K562 (cell line): ENCODE measurements around the gene LPA. TPM values are rescaled to one million over a fixed set of nuclear protein-coding genes. Genes with fewer than 3 reads are reported as not detected.

Experiments
- ATAC-seq: fragments of 200-7000 bp; cut with Tn5 transposase; 3 replicates; pipeline ENCODE4 v1.9.1; 2020; ENCODE audit warnings: moderate library complexity
- BruUV-seq: library from RNA; stranded (reverse); fragments of 400-500 nt; replicated peaks from 2 replicates; lab custom pipeline; 2021; lab: Mats Ljungman, UMichigan
- CTCF ChIA-PET: fragments of 300-600 bp; formaldehyde crosslinking; extraction: SDS; loops from one replicate; lab custom pipeline; 2021; ENCODE audit warnings: low intra/inter-chr PET ratio; lab: Yijun Ruan, JAX
- POLR2A ChIA-PET: fragments of 300-600, 350-650 bp; sonication (Branson Sonifier 250); formaldehyde crosslinking; extraction: SDS; loops from one replicate; lab custom pipeline; 2021; ENCODE audit warnings: antibody characterized with exemption, inconsistent platforms; lab: Yijun Ruan, JAX
- DNase-seq, 4 experiments: peaks; one replicate each; pipeline versions ENCODE4 v3.0.0 to v3.0.0-alpha.2; 2011 to 2018; ENCODE audit warnings: low spot score in 3 of 4, mixed read lengths in 3 of 4; ENCODE audit errors: extremely low read depth in 1 of 4
- FAIRE-seq: peaks from 2 replicates; lab custom pipeline; 2011; peaks lifted over from hg19 to GRCh38; lab: Jason Lieb, UNC
- H2AFZ ChIP-seq: 2 replicates; pipeline ENCODE4 v1.6.0; 2011; ENCODE audit warnings: low read depth, low read length, control low read depth, inconsistent platforms
- H3K27ac ChIP-seq: fragments of 200-600 bp; 3 replicates; pipeline ENCODE4 v1.8.0; 2011; ENCODE audit warnings: low read depth, mild to moderate bottlenecking, control low read depth, inconsistent platforms, low read length, moderate library complexity, mixed read lengths; ENCODE audit errors: extremely low read depth
- H3K27me3 ChIP-seq, 2 experiments: fragments of 300-600 bp in 1 of 2; 2 replicates in 1 of 2; 3 replicates in 1 of 2; pipeline versions ENCODE4 v1.6.0 to v1.8.0; 2011; ENCODE audit warnings: inconsistent platforms in 2 of 2, low read length in 2 of 2, mild to moderate bottlenecking in 1 of 2, mixed read lengths in 1 of 2, moderate library complexity in 1 of 2; ENCODE audit not compliant: control insufficient read depth in 2 of 2, insufficient read depth in 2 of 2
- H3K36me3 ChIP-seq: fragments of 300-600 bp; 3 replicates; pipeline ENCODE4 v1.8.0; 2011; ENCODE audit warnings: mild to moderate bottlenecking, low read length, inconsistent platforms; ENCODE audit not compliant: control insufficient read depth, insufficient read depth
- H3K4me1 ChIP-seq, 2 experiments: fragments of 200-600 bp in 1 of 2; replicated peaks in 1 of 2; 2 replicates in 1 of 2; 3 replicates in 1 of 2; pipeline versions ENCODE4 v1.5.1 to v1.8.0; 2011; ENCODE audit warnings: inconsistent platforms in 2 of 2, low read length in 2 of 2, mild to moderate bottlenecking in 1 of 2, mixed read lengths in 1 of 2, moderate library complexity in 1 of 2; ENCODE audit not compliant: control insufficient read depth in 2 of 2, insufficient read depth in 2 of 2
- H3K4me2 ChIP-seq: 2 replicates; pipeline ENCODE4 v1.6.1; 2011; ENCODE audit warnings: low read length, control low read depth, inconsistent platforms, mixed read lengths; ENCODE audit not compliant: insufficient read depth
- H3K4me3 ChIP-seq: fragments of 200-600 bp; sonication (generic), shearing (Covaris generic); 2 replicates; pipeline ENCODE4 v1.5.1; 2016; ENCODE audit warnings: control low read depth, inconsistent platforms
- H3K79me2 ChIP-seq: fragments of 200-600 bp; 3 replicates; pipeline ENCODE4 v1.8.0; 2011; ENCODE audit warnings: low read length, inconsistent platforms; ENCODE audit not compliant: control insufficient read depth, insufficient read depth
- H3K9ac ChIP-seq, 2 experiments: 2 replicates each; pipeline versions ENCODE4 v1.6.0 to v1.6.1; 2011; ENCODE audit warnings: low read depth in 2 of 2, low read length in 2 of 2, control low read depth in 1 of 2, inconsistent platforms in 1 of 2, mild to moderate bottlenecking in 1 of 2, mixed read lengths in 1 of 2; ENCODE audit not compliant: insufficient read depth in 1 of 2
- H3K9me1 ChIP-seq: one replicate; pipeline ENCODE4 v1.6.0; 2011; ENCODE audit warnings: inconsistent platforms, mild to moderate bottlenecking, low read length, moderate library complexity; ENCODE audit not compliant: control insufficient read depth, insufficient read depth
- H3K9me3 ChIP-seq: replicated peaks from 2 replicates; pipeline ENCODE4 v1.5.1; 2011; ENCODE audit warnings: low read depth, low read length, inconsistent platforms; ENCODE audit not compliant: control insufficient read depth, insufficient read depth
- H4K20me1 ChIP-seq: replicated peaks from 2 replicates; pipeline ENCODE4 v1.6.1; 2011; ENCODE audit warnings: low read length, inconsistent platforms, mixed read lengths; ENCODE audit not compliant: control insufficient read depth, insufficient read depth
- ADNP ChIP-seq: fragments of 200-800 bp; sonication (Bioruptor generic); IDR thresholded peaks from 2 replicates; pipeline ENCODE4 v1.6.1; 2016; ENCODE audit warnings: missing genetic modification characterization, missing compliant biosample characterization
- ATF7 ChIP-seq: fragments of 450-650 bp; IDR thresholded peaks from 2 replicates; pipeline ENCODE4 v1.7.1; 2014; ENCODE audit warnings: mild to moderate bottlenecking, moderate library complexity
- C11orf30 ChIP-seq: fragments of 450-650 bp; IDR thresholded peaks from 2 replicates; pipeline ENCODE4 v1.6.1; 2016; ENCODE audit warnings: low read depth, mild to moderate bottlenecking
- CAMTA2 ChIP-seq: fragments of 250-450 bp; sonication (Bioruptor Pico); conservative IDR thresholded peaks from 2 replicates; pipeline ENCODE4 v1.5.1; 2022
- COPS2 ChIP-seq: fragments of 450-650 bp; conservative IDR thresholded peaks from 2 replicates; pipeline ENCODE4 v1.6.1; 2016; ENCODE audit warnings: mild to moderate bottlenecking, moderate library complexity
- EHMT2 ChIP-seq: fragments of 450-650 bp; IDR thresholded peaks from 2 replicates; pipeline ENCODE4 v1.6.1; 2018; ENCODE audit warnings: antibody characterized with exemption
- GATA2 ChIP-seq: sonication (generic); formaldehyde crosslinking; IDR thresholded peaks from 2 replicates; pipeline ENCODE4 v1.4.0; 2020; ENCODE audit warnings: mild to moderate bottlenecking, missing genetic modification reagents
- GTF2A2 ChIP-seq: IDR thresholded peaks from 2 replicates; pipeline ENCODE4 v1.6.1; 2016; ENCODE audit warnings: mild to moderate bottlenecking, missing genetic modification characterization, missing compliant biosample characterization
- GTF2E2 ChIP-seq: fragments of 200-800 bp; sonication (Bioruptor generic); IDR thresholded peaks from 2 replicates; pipeline ENCODE4 v1.6.1; 2016; ENCODE audit warnings: missing genetic modification characterization, missing compliant biosample characterization
- JUND ChIP-seq, 2 experiments: IDR thresholded peaks; 2 replicates in 1 of 2; 3 replicates in 1 of 2; pipeline ENCODE4 v1.6.1; 2011; ENCODE audit warnings: borderline replicate concordance in 2 of 2, low read depth in 2 of 2, low read length in 2 of 2, improper control_type of control experiment in 1 of 2, missing biosample characterization in 1 of 2, missing genetic modification characterization in 1 of 2, missing genetic modification reagents in 1 of 2
- MIER1 ChIP-seq: fragments of 450-650 bp; IDR thresholded peaks from 2 replicates; pipeline ENCODE4 v1.6.1; 2016; ENCODE audit warnings: antibody characterized with exemption, mild to moderate bottlenecking, low read depth
- POLR3G ChIP-seq: IDR thresholded peaks from 2 replicates; pipeline ENCODE4 v1.6.1; 2011; ENCODE audit not compliant: insufficient read length, insufficient replicate concordance; ENCODE audit errors: extremely low read depth
- SMAD2 ChIP-seq: fragments of 150-350 bp; IDR thresholded peaks from 2 replicates; pipeline ENCODE4 v1.6.1; 2014; ENCODE audit warnings: low read depth, mild to moderate bottlenecking, low read length
- SNIP1 ChIP-seq: fragments of 450-650 bp; IDR thresholded peaks from 2 replicates; pipeline ENCODE4 v1.7.1; 2017; ENCODE audit warnings: low read depth, mild to moderate bottlenecking
- TAF7 ChIP-seq: fragments of 450-650 bp; IDR thresholded peaks from 2 replicates; pipeline ENCODE4 v1.6.1; 2016; ENCODE audit warnings: missing genetic modification characterization, missing compliant biosample characterization
- ZNF12 ChIP-seq: sonication (generic); formaldehyde crosslinking; IDR thresholded peaks from 2 replicates; pipeline ENCODE4 v1.4.0; 2020; ENCODE audit warnings: mild to moderate bottlenecking, missing genetic modification reagents
- WGBS: fragments of 100-300 bp; shearing (Covaris generic); methylation state at CpG from one replicate; pipeline ENCODE4 v1.1.6; 2016; ENCODE audit warnings: low coverage, mixed read lengths; ENCODE audit not compliant: insufficient coverage; ENCODE audit errors: missing lambda C conversion rate; 5-methylcytosine and 5-hydroxymethylcytosine counted together
- in situ Hi-C: fragments of 300-500 bp; cut with MboI; formaldehyde crosslinking; loops from 4 replicates; pipeline ENCODE4 v1.15.0; 2018; ENCODE audit warnings: inconsistent platforms, mixed read lengths
- intact Hi-C: fragments of 100-400 bp; cut with micrococcal nuclease; formaldehyde crosslinking; loops from 2 replicates; pipeline ENCODE4 v1.14.2; 2022
- polyA plus RNA-seq, 8 experiments: library from polyadenylated mRNA; depleted of rRNA in 4 of 8; stranded (reverse) in 5 of 8; unstranded in 3 of 8; fragments of >200 nt; fragmentation: Nextera tagmentation in 2 of 8; fragmentation: Illumina TruSeq in 1 of 8; extraction: Ambion mirVana in 2 of 8; extraction: Trizol in 1 of 8; gene quantifications; 2 replicates each; pipeline versions ENCODE4 v1.2.1 to v1.2.3, GENCODE V29; 2011 to 2014; ENCODE audit warnings: inconsistent platforms in 1 of 8, missing spikeins in 1 of 8
- total RNA-seq, 7 experiments: library from RNA; depleted of rRNA in 6 of 7; stranded (reverse); fragments of >200 nt in 6 of 7; fragmentation: Illumina TruSeq in 2 of 7; extraction: Trizol in 2 of 7; gene quantifications; 2 replicates each; pipeline versions ENCODE4 v1.2.1 to v1.2.3, GENCODE V29; 2011 to 2021; ENCODE audit warnings: low replicate concordance in 1 of 7
- TF ChIP-seq, protein P1 (sequence below): IDR thresholded peaks from 2 replicates; pipeline ENCODE4 v1.6.1; 2011; ENCODE audit not compliant: insufficient read length; ENCODE audit errors: extremely low read depth
- TF ChIP-seq, protein P2 (sequence below): IDR thresholded peaks from 2 replicates; pipeline ENCODE4 v1.6.1; 2014; ENCODE audit warnings: antibody characterized with exemption
- TF ChIP-seq, protein P3 (sequence below): fragments of 250-450 bp; sonication (Bioruptor Pico); IDR thresholded peaks from 2 replicates; pipeline ENCODE4 v1.4.0; 2020

Gene LPA
- total and polyA plus RNA-seq, 9 of the 15 experiments (the other 6 are each of a cell fraction or from before 2014, with no cell fraction given), result 0.01 to 0.18 (median 0.07) TPM; not detected in 6

DNA sequence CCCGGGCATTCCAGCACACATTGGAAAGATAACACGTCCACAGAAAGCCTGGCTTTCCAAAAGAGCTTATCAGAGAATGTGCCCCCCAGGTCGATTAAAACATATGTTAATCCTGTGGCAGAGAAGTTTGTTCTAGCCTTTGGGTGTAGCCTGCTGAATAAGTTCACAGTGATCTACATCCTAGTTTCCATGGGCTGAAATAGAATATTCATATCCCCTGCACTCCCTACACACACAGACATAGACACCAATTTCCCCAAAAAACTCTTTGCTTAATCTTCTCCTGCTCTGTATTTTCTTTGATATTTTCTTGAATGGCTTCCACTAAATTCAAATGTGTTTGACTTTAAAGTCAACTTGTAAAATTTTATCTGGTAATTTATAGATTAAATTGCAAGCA is 1.6 kb downstream of the LPA start:
- Histone ChIP-seq H3K9me1 (peaks cover 2% of the 10 kb centered on the region), H3K4me3 (no peak overlapping the region), H3K79me2 (no peaks in the 10 kb centered on the region), H3K4me2 (no peak overlapping the region)
- ATAC-seq (no peak), DNase-seq (no peak), FAIRE-seq (no peak)
- 0% methylated on average over 3 of the region's 3 CpGs for WGBS
- CTCF ChIA-PET, result no interaction called here
- intact Hi-C loops (no loop called here), in situ Hi-C loops (no loop called here)
- BruUV-seq, result no TSS peak
- TF ChIP-seq GTF2E2 (tag), result no peak
- TF ChIP-seq, protein P1, sequence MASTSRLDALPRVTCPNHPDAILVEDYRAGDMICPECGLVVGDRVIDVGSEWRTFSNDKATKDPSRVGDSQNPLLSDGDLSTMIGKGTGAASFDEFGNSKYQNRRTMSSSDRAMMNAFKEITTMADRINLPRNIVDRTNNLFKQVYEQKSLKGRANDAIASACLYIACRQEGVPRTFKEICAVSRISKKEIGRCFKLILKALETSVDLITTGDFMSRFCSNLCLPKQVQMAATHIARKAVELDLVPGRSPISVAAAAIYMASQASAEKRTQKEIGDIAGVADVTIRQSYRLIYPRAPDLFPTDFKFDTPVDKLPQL, result no peak
- TF ChIP-seq SMAD2, result no peak
- TF ChIP-seq, protein P2, sequence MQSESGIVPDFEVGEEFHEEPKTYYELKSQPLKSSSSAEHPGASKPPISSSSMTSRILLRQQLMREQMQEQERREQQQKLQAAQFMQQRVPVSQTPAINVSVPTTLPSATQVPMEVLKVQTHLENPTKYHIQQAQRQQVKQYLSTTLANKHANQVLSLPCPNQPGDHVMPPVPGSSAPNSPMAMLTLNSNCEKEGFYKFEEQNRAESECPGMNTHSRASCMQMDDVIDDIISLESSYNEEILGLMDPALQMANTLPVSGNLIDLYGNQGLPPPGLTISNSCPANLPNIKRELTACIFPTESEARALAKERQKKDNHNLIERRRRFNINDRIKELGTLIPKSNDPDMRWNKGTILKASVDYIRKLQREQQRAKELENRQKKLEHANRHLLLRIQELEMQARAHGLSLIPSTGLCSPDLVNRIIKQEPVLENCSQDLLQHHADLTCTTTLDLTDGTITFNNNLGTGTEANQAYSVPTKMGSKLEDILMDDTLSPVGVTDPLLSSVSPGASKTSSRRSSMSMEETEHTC, result no peak
- TF ChIP-seq POLR3G, result no peak
- TF ChIP-seq C11orf30, result no peak
- no peak for TF ChIP-seq CAMTA2 (CRISPR knock-in tag)
- no peak for TF ChIP-seq JUND (IDR thresholded peaks at IDR 0.05; ENCODE audit: borderline replicate concordance, low read depth, low read length)
- TF ChIP-seq JUND (tag; IDR thresholded peaks at IDR 0.05; ENCODE audit: borderline replicate concordance, low read depth, low read length), result no peak
- no peak for TF ChIP-seq GTF2A2
- no peak for TF ChIP-seq MIER1
- TF ChIP-seq GATA2 (CRISPR knock-in tag), result no peak
- no peak for TF ChIP-seq ADNP (tag)
- TF ChIP-seq EHMT2, result no peak
- TF ChIP-seq TAF7, result no peak
- TF ChIP-seq ZNF12 (CRISPR knock-in tag), result no peak
- no peak for TF ChIP-seq COPS2
- TF ChIP-seq, protein P3, sequence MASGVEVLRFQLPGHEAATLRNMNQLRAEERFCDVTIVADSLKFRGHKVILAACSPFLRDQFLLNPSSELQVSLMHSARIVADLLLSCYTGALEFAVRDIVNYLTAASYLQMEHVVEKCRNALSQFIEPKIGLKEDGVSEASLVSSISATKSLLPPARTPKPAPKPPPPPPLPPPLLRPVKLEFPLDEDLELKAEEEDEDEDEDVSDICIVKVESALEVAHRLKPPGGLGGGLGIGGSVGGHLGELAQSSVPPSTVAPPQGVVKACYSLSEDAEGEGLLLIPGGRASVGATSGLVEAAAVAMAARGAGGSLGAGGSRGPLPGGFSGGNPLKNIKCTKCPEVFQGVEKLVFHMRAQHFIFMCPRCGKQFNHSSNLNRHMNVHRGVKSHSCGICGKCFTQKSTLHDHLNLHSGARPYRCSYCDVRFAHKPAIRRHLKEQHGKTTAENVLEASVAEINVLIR (CRISPR knock-in tag), result no peak
- TF ChIP-seq SNIP1, result no peak
- no peak for TF ChIP-seq ATF7
- TF ChIP-seq, all 486 proteins: peak for 0
- H3K4me1 ChIP-seq, result no peaks in the 10 kb centered on the region
- H3K36me3 ChIP-seq, result no peaks in the 10 kb centered on the region
- H3K9me3 ChIP-seq, result no peaks in the 10 kb centered on the region
- 0 out of 5 replicates have a peak, but pooled peaks cover 0 to 3% of the 10 kb centered on the region in 2 experiments for H3K27me3 ChIP-seq
- no peak overlapping the region for H3K9ac ChIP-seq
- H2AFZ ChIP-seq, result no peak overlapping the region
- POLR2A ChIA-PET, result no interaction called here
- no peak overlapping the region for H3K27ac ChIP-seq
- no peaks in the 10 kb centered on the region for H4K20me1 ChIP-seq
